ENCODE measurements around the gene CGB2.
"Not testable (repeated sequence)": the region's sequence is repeated elsewhere in the genome, so short reads cannot be mapped to it uniquely, and the experiment has no call there.

CGB2 gene

DNA sequence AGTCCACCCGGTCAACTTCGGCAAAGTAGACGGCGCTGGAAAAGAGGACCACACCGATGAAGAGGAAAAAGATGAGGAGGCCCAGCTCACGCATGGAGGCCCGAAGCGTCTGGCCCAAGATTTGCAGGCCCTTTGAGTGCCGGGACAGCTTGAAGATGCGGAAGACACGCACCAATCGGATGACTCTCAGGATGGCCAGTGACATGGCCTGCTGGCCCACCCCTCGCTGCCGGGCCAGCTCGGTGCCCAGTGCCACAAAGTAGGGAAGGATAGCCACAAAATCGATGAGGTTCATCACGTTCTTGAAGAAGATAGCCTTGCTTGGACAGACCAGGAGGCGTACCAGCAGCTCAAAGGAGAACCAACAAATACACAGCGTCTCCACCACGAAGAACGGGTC, 38.7 kb downstream of the CGB2 start:
- DNase-seq = no peak

DNA sequence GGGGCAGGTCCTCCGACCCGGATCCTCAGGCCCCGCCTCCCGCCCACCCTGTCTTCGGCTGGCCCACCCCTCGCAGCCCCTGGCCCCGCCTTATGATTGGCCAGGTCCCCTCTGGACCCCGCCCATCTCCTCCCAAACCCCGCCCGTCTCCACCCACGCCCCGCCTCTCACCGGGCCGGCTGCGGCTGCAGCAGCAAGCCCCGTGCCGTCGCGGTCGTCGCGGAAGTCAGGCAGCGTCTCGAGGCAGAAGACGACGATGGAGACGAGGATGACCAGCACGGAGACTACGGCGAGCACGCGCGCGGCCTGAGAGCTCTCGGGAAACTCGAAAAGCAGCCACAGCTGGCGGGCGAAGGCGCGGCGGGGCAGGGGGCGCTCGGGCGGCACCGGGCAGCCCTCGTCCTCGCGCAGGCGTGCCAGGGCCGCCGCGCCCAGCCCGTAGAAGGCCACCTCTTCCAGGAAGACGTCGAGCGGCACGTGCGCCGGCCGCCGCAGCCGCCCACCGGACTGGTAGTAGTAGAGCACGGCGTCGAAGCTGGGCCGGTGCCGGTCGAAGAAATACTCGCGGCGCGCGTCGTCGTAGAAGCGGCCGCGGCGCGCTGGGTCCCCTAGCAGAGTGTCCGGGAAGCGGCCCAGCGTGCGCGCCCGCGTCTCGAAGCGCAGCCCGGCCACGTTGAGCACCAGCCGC, 40.3 kb downstream of the CGB2 start:
- no peak for DNase-seq

DNA sequence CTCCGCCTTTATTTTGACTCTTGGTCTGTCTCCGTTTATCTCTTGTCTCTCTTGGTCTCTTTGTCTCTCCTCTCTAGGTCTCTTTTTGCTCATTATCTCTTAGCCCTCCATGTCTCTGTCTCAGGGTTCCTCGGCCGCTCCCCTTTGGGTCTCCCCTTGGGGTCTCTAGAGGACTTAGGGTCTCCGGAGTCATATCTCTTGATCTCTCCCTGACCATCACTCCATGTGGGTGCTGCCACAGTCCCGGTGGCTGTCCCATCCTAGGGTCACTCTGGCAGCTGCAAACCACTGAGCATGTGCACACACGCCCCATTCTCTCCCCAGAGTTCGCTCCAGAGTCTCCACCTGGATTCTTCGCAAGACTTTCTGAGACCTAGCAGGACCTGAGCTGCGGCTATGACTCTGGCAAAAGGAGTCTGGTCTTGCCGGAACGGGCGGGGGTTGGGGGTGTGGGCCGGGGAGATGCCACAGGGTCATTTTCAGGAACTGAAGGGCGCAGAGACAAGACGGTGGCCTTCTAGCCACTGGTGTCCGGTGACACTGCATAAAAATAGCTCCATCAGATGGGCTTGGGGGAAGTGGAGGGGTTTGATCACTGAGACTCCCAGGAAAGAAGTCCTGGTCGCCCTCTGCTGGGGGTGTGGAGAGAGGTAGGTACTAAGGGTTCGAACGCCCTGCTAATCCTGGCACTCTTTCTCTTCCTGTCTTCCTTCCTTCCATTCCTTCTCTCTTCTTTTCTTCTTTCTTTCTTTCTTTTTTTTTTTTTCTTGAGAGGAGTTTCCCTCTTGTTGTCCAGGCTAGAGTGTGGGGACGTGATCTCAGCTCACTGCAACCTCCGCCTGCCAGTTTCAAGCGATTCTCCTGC, 42.1 kb downstream of the CGB2 start:
- DNase-seq = peak; percentile 75

DNA sequence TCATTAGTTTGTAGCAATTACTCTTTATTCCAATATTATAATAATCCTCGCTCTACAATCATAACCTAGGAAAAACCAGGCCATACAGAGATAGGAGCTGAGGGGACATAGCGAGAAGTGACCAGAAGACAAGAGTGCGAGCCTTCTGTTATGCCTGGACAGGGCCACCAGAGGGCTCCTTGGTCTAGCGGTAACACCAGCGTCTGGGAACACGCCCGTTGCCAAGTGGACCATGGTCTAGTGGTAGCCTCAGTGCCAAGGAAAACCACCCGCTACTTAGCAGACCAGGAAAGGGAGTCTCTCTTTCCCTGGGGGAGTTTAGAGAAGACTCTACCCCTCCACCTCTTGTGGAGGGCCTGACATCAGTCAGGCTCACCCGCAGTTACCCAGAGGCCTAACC, 43.2 kb downstream of the CGB2 start:
- not testable (repeated sequence) for DNase-seq

DNA sequence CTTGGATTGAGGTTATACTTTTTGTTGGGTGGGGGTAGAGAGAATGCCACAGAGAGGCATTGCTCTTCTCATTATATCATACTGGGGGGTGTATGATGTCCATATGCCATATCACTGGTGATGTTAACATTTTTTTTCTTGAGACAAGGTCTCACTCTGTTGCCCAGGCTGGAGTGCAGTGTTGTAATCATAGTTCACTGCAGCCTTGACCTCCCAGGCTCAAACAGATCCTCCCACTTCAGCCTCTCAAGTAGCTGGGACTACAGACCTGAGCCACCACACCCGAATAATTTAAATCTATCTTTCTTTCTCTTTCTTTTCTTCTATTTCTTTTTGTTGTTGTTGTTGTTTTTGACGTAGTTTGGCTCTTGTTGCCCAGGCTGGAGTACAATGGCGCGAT, 48.7 kb downstream of the CGB2 start:
- DNase-seq = no peak

DNA sequence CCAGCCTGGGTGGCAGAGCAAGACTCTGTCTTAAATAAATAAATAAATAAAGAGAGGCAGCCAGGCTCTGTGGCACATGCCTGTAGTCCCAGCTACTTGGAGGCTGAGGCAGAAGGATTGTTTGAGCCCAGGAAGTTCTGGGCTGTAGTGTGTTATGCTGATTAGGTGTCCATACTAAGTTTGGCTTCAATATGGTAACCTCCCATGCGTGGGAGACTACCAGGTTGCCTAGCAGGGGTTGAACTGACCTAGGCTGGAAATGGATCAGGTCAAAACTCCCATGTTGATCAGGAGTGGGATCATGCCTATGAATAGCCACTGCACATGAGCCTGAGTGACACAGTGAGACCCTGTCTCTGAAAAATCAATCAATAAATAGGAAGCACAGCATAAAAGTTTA, 49.6 kb downstream of the CGB2 start:
- DNase-seq = no peak

Measured in 8988T (cell line).